Mucosa of descending colon (tissue), 3 donors: ENCODE results near the gene NES. TPM values are rescaled to one million over a fixed set of nuclear protein-coding genes. Genes with fewer than 3 reads are reported as not detected.

Experiments used
- ATAC-seq: fragments of 200-7000 bp; cut with Tn5 transposase; one replicate; pipeline ENCODE4 v1.9.1; 2020; ENCODE audit warnings: mild to moderate bottlenecking, moderate library complexity
- DNase-seq, 3 donors: peaks; one replicate each; pipeline ENCODE4 v3.0.0-alpha.2; 2020
- H3K36me3 ChIP-seq: fragments of 200-600 bp; one replicate; pipeline ENCODE4 v1.8.0; 2021; ENCODE audit warnings: low read depth, mild to moderate bottlenecking
- H3K4me1 ChIP-seq: fragments of 200-600 bp; one replicate; pipeline ENCODE4 v1.8.0; 2021; ENCODE audit warnings: low read depth, mild to moderate bottlenecking
- H3K4me3 ChIP-seq: fragments of 200-600 bp; one replicate; pipeline ENCODE4 v1.8.0; 2021; ENCODE audit warnings: mild to moderate bottlenecking
- H3K9me3 ChIP-seq: fragments of 200-600 bp; one replicate; pipeline ENCODE4 v1.8.0; 2021; ENCODE audit warnings: mild to moderate bottlenecking
- CTCF ChIP-seq: fragments of 200-600 bp; IDR thresholded peaks from one replicate; pipeline ENCODE4 v1.8.0; 2022; ENCODE audit warnings: antibody characterized with exemption, mild to moderate bottlenecking
- intact Hi-C, 2 donors: fragments of 100-400 bp; cut with DNase I in 1 of 2; cut with micrococcal nuclease in 1 of 2; formaldehyde crosslinking; loops; one replicate each; pipeline versions ENCODE4 v1.11.0 to v1.11.1; 2022; cut with DNase I, micrococcal nuclease
- total RNA-seq, 3 donors: library from RNA; stranded (reverse); fragmentation: NEBNext Ultra II Directional in 2 of 3; extraction: Animal tissue kit (Norgen Biotek cat#: 25700) in 2 of 3; gene quantifications; one replicate each; pipeline versions ENCODE4 v1.2.1 to v1.2.4, GENCODE V29; 2021 to 2023
- donor health status: DM: no; HTN: no; CAD: no; lungs with moderate emphysema.
- donor health status: DM: no; HTN: no; CAD: no.
- donor health status: DM: no; HTN: yes; CAD: no.

The NES gene
- total RNA-seq, 3 donors from 2014 or later, result 3.0 to 11.4 (median 6.4) TPM

- DNase-seq (peak in 2 of 3 donors; percentile 64 to 69), ATAC-seq (peak; percentile 50)
- Histone ChIP-seq H3K4me1 (peaks cover 26% of the 10 kb centered on the region), H3K9me3 (no peaks in the 10 kb centered on the region), H3K4me3 (no peak overlapping the region), H3K36me3 (no peaks in the 10 kb centered on the region)
- intact Hi-C loops, result no loop called here
- peak; percentile 54 for TF ChIP-seq CTCF
These were observed 28.9 kb upstream of the NES start for GRCh38 chr1:156705918-156706656.

GRCh38 chr1:156705321-156705917, 28.2 kb upstream of the NES start, which contains the start of gene CRABP2:
CRABP2 (minus strand) TSS chr1:156705583; CDS start chr1:156705446, 137 bp downstream.
- TF ChIP-seq CTCF, result no peak
- Histone ChIP-seq H3K4me3 (no peak within 1 kb of the TSS), H3K9me3 (no peaks in the 10 kb centered on the region), H3K4me1 (peaks cover 26% of the 10 kb centered on the region), H3K36me3 (no peaks in the 10 kb centered on the region)
- intact Hi-C loops, result no loop called here
- ATAC-seq, result no peak
- peak in 1 of 3 donors; percentile 35 for DNase-seq

- ATAC-seq, result peak; percentile 23
- intact Hi-C loops, result no loop called here
These were observed 27.7 kb upstream of the NES start for GRCh38 chr1:156704930-156705320.

GRCh38 chr1:156704166-156704711, 27.0 kb upstream of the NES start:
- H3K9me3 ChIP-seq, result no peaks in the 10 kb centered on the region
- H3K36me3 ChIP-seq, result no peaks in the 10 kb centered on the region
- H3K4me3 ChIP-seq, result no peak overlapping the region
- no peak for TF ChIP-seq CTCF
- intact Hi-C loops, result no loop called here
- no peak for ATAC-seq
- peaks cover 24% of the 10 kb centered on the region for H3K4me1 ChIP-seq
- no peak for DNase-seq

More at GRCh38 chr1:156704930-156705320, 27.7 kb upstream of the NES start:
- H3K36me3 ChIP-seq, result no peaks in the 10 kb centered on the region
- DNase-seq, result peak in 1 of 3 donors; percentile 42
- no peak for TF ChIP-seq CTCF
- H3K4me1 ChIP-seq, result peaks cover 26% of the 10 kb centered on the region
- H3K9me3 ChIP-seq, result no peaks in the 10 kb centered on the region
- H3K4me3 ChIP-seq, result no peak overlapping the region

GRCh38 chr1:156703741-156704140, 26.5 kb upstream of the NES start:
- TF ChIP-seq CTCF, result no peak
- DNase-seq (no peak), ATAC-seq (no peak)
- intact Hi-C loops, result no loop called here
- peaks cover 24% of the 10 kb centered on the region for H3K4me1 ChIP-seq
- H3K9me3 ChIP-seq, result no peaks in the 10 kb centered on the region
- no peaks in the 10 kb centered on the region for H3K36me3 ChIP-seq
- no peak overlapping the region for H3K4me3 ChIP-seq
